ENCODE results near the gene MLF2. TPM values are rescaled to one million over a fixed set of nuclear protein-coding genes. Genes with fewer than 3 reads are reported as not detected.

MLF2 gene, protein sequence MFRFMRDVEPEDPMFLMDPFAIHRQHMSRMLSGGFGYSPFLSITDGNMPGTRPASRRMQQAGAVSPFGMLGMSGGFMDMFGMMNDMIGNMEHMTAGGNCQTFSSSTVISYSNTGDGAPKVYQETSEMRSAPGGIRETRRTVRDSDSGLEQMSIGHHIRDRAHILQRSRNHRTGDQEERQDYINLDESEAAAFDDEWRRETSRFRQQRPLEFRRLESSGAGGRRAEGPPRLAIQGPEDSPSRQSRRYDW
- 100 to 1,000 TPM; 135 to 334 (median 225) TPM for total RNA-seq
- 100 to 1,000 TPM; 181 to 248 (median 233) TPM for polyA plus RNA-seq
- long read RNA-seq, donor 1, transcript MLF2-201 (9 exons, 1,969 nt), result major isoform, 55 of 77 reads
- long read RNA-seq, donor 1, partial matches to known transcripts, result 20 of 77 reads
- long read RNA-seq, donor 1, other reads (novel, unspliced or antisense), result 0 of 77 reads
- long read RNA-seq, donor 2, transcript MLF2-201 (9 exons, 1,969 nt), result major isoform, 31 of 42 reads
- long read RNA-seq, donor 2, partial matches to known transcripts, result 11 of 42 reads
- long read RNA-seq, donor 2, other reads (novel, unspliced or antisense), result 0 of 42 reads
- long read RNA-seq, donor 3, transcript MLF2-201 (9 exons, 1,969 nt), result major isoform, 53 of 59 reads
- long read RNA-seq, donor 3, partial matches to known transcripts, result 5 of 59 reads
- long read RNA-seq, donor 3, other reads (novel, unspliced or antisense), result 0 of 59 reads
- long read RNA-seq, donor 4, transcript MLF2-201 (9 exons, 1,969 nt), result major isoform, 115 of 133 reads
- long read RNA-seq, donor 4, partial matches to known transcripts, result 14 of 133 reads
- long read RNA-seq, donor 4, other reads (novel, unspliced or antisense), result 2 of 133 reads
- long read RNA-seq, donor 5, transcript MLF2-202 (9 exons, 1,379 nt), result minor isoform, 13 of 436 reads
- long read RNA-seq, donor 5, transcript MLF2-201 (9 exons, 1,969 nt), result major isoform, 388 of 436 reads
- long read RNA-seq, donor 5, partial matches to known transcripts, result 17 of 436 reads
- long read RNA-seq, donor 5, other reads (novel, unspliced or antisense), result 18 of 436 reads
- long read RNA-seq, donor 6, transcript MLF2-201 (9 exons, 1,969 nt), result major isoform, 78 of 93 reads
- long read RNA-seq, donor 6, partial matches to known transcripts, result 14 of 93 reads
- long read RNA-seq, donor 6, other reads (novel, unspliced or antisense), result 1 of 93 reads
- long read RNA-seq, donor 7, transcript MLF2-201 (9 exons, 1,969 nt), result major isoform, 31 of 164 reads
- long read RNA-seq, donor 7, partial matches to known transcripts, result 132 of 164 reads
- long read RNA-seq, donor 7, other reads (novel, unspliced or antisense), result 0 of 164 reads
- long read RNA-seq, donor 8, transcript MLF2-201 (9 exons, 1,969 nt), result major isoform, 94 of 394 reads
- long read RNA-seq, donor 8, partial matches to known transcripts, result 283 of 394 reads
- long read RNA-seq, donor 8, other reads (novel, unspliced or antisense), result 14 of 394 reads
- long read RNA-seq, donor 9, transcript MLF2-201 (9 exons, 1,969 nt), result major isoform, 48 of 65 reads
- long read RNA-seq, donor 9, partial matches to known transcripts, result 12 of 65 reads
- long read RNA-seq, donor 9, other reads (novel, unspliced or antisense), result 5 of 65 reads
- long read RNA-seq, donor 10, transcript MLF2-201 (9 exons, 1,969 nt), result major isoform, 52 of 302 reads
- long read RNA-seq, donor 10, partial matches to known transcripts, result 94 of 302 reads
- long read RNA-seq, donor 10, other reads (novel, unspliced or antisense), result 154 of 302 reads

- Histone ChIP-seq H3K27me3 (no peaks in the 10 kb centered on the region), H3K36me3 (replicated peaks in 1 of 2) (peaks cover 0 to 38% of the 10 kb centered on the region in 2 donors), H3K27ac (peak within 1 kb of the TSS; percentile 77 to 97 (median 95)), H3K9me3 (replicated peaks in 1 of 3) (no peaks in the 10 kb centered on the region), H3K4me3 (peak within 1 kb of the TSS; percentile 12 to 95 (median 62)), H3K4me1 (replicated peaks in 1 of 2) (peaks cover 8 to 22% of the 10 kb centered on the region in 2 donors)
- TF ChIP-seq, protein P1, sequence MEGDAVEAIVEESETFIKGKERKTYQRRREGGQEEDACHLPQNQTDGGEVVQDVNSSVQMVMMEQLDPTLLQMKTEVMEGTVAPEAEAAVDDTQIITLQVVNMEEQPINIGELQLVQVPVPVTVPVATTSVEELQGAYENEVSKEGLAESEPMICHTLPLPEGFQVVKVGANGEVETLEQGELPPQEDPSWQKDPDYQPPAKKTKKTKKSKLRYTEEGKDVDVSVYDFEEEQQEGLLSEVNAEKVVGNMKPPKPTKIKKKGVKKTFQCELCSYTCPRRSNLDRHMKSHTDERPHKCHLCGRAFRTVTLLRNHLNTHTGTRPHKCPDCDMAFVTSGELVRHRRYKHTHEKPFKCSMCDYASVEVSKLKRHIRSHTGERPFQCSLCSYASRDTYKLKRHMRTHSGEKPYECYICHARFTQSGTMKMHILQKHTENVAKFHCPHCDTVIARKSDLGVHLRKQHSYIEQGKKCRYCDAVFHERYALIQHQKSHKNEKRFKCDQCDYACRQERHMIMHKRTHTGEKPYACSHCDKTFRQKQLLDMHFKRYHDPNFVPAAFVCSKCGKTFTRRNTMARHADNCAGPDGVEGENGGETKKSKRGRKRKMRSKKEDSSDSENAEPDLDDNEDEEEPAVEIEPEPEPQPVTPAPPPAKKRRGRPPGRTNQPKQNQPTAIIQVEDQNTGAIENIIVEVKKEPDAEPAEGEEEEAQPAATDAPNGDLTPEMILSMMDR (IDR thresholded peaks at IDR 0.05), result peak in 3 of 6 experiments; percentile 97 to 98 (median 97)
- peak; percentile 54 to 85 for TF ChIP-seq POLR2A (IDR thresholded peaks at IDR 0.05)
- DNase-seq, result peak; percentile 98 to 99 (median 99)
- WGBS, 4 donors, result 0 to 1% (median 0%) methylated on average over 15 to 62 of the region's 62 CpGs
- intact Hi-C loops (cut with DNase I), result loop anchor here in 1 of 2 donors (2.0 kb wide), 1 partner anchor 28 kb away; no protein-coding TSS in a partner anchor
These were observed at the start of gene MLF2 for GRCh38 chr12:6752921-6753771. TSS of gene MLF2 (minus strand) at chr12:6753141. CDS start at chr12:6752334, 807 bp downstream.

DNA sequence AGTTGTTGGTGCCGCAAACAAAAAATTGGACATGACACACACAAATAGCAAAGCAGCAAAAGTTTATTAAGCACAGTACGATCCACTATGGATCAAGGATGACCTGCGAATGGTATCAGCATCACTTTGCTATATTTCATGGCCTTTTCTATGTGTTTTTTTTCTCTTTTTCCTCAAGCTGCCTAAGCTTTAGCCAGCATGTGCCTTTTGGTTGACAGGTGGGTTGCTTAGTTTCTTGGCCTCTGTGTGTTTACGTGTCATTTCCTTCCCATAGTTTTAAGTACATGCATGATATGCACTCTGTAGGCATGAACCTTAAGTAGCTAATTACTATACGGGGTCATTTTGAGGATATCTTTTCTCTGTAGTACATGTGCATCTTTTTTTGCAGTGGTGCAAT is 46.2 kb upstream of the MLF2 start:
- H3K4me1 ChIP-seq (replicated peaks in 1 of 2), result no peaks in the 10 kb centered on the region
- no peak for TF ChIP-seq POLR2A (IDR thresholded peaks at IDR 0.05)
- TF ChIP-seq, protein P1 (IDR thresholded peaks at IDR 0.05), result no peak
- peaks cover 4% of the 10 kb centered on the region for H3K27me3 ChIP-seq
- no peak overlapping the region for H3K4me3 ChIP-seq
- H3K27ac ChIP-seq, result no peak overlapping the region
- no peak for DNase-seq
- intact Hi-C loops (cut with DNase I), result no loop called here
- H3K36me3 ChIP-seq (replicated peaks in 1 of 2), result no peaks in the 10 kb centered on the region
- H3K9me3 ChIP-seq (replicated peaks in 1 of 3), result no peaks in the 10 kb centered on the region
- WGBS, 4 donors, result 78 to 88% (median 86%) methylated on average over 5 of the region's 5 CpGs

DNA sequence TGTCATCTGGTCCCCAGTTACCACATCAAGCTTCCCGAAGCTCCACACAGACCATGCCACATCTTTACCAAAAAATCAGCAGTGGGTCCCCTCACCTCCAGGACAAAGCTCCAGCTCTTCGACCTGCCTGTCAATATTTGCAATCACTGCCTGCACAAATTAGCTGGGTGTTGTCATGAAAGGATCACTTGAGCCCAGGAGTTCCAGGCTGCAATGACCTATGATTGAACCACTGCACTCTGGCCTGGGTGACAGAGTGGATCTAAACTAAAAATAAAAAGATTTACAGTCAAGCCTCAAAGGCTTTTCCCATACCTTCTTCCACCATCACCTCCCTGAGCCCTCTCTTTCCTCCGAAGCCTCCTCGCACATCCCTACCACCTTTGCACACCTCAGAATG is 43.6 kb upstream of the MLF2 start:
- TF ChIP-seq, protein P1 (IDR thresholded peaks at IDR 0.05), result no peak
- no peak for TF ChIP-seq POLR2A (IDR thresholded peaks at IDR 0.05)
- Histone ChIP-seq H3K4me3 (no peak overlapping the region), H3K27me3 (peaks cover 13% of the 10 kb centered on the region), H3K27ac (no peak overlapping the region), H3K4me1 (replicated peaks in 1 of 2) (no peaks in the 10 kb centered on the region), H3K36me3 (replicated peaks in 1 of 2) (no peaks in the 10 kb centered on the region), H3K9me3 (replicated peaks in 1 of 3) (no peaks in the 10 kb centered on the region)
- intact Hi-C loops (cut with DNase I), result no loop called here
- no peak for DNase-seq
- 87 to 91% (median 89%) methylated on average over 4 of the region's 4 CpGs for WGBS, 4 donors

Data from adrenal gland (tissue), 19 donors.